Hematopoietic multipotent progenitor cell (in vitro differentiated cells): ENCODE results near the gene P3H2. TPM values are rescaled to one million over a fixed set of nuclear protein-coding genes. Genes with fewer than 3 reads are reported as not detected.
"Not testable (repeated sequence)": the region's sequence is repeated elsewhere in the genome, so short reads cannot be mapped to it uniquely, and the experiment has no call there.

ENCODE experiments used
- DNase-seq, 3 donors: peaks; one replicate each; pipeline ENCODE4 v3.0.0-alpha.2; 2011 to 2015; ENCODE audit warnings: low read depth in 2 of 3, low spot score in 2 of 3
- total RNA-seq: library from RNA; depleted of rRNA; stranded (reverse); fragments of >200 nt; gene quantifications from one replicate; pipeline ENCODE4 v1.2.3, GENCODE V29; 2012

The P3H2 gene
- total RNA-seq: under 0.01 TPM

- peak in 2 of 3 donors; percentile 81 to 88 for DNase-seq
Observed at GRCh38 chr3:190120269-190121060, at the start of gene P3H2. P3H2 (minus strand) TSS chr3:190120897; CDS start chr3:190120731, 166 bp downstream.

- DNase-seq: peak in 1 of 3 donors; percentile 23
Observed at GRCh38 chr3:190169877-190170276, 49.2 kb upstream of the P3H2 start.

- peak in 1 of 3 donors; percentile 2 for DNase-seq
Observed at GRCh38 chr3:190169243-190169642, 48.5 kb upstream of the P3H2 start.

GRCh38 chr3:190167936-190168680 is 47.4 kb upstream of the P3H2 start:
- no peak for DNase-seq

GRCh38 chr3:190166948-190167347 is 46.3 kb upstream of the P3H2 start:
- DNase-seq: no peak

- no peak for DNase-seq
Observed at GRCh38 chr3:190165253-190165652, 44.6 kb upstream of the P3H2 start.

- DNase-seq: not testable (repeated sequence)
Observed at GRCh38 chr3:190162013-190162412, 41.3 kb upstream of the P3H2 start.

- DNase-seq: no peak
Observed at GRCh38 chr3:190159902-190160435, 39.3 kb upstream of the P3H2 start.

- no peak for DNase-seq
Observed at GRCh38 chr3:190158261-190158660, 37.6 kb upstream of the P3H2 start.

- DNase-seq: no peak
Observed at GRCh38 chr3:190155752-190156151, 35.1 kb upstream of the P3H2 start.

GRCh38 chr3:190150681-190151080 is 30.0 kb upstream of the P3H2 start:
- DNase-seq: no peak

GRCh38 chr3:190149830-190150619 is 29.3 kb upstream of the P3H2 start:
- not testable (repeated sequence) for DNase-seq

- not testable (repeated sequence) for DNase-seq
Observed at GRCh38 chr3:190144793-190145192, 24.1 kb upstream of the P3H2 start.

- no peak for DNase-seq
Observed at GRCh38 chr3:190142041-190142440, 21.3 kb upstream of the P3H2 start.

- no peak for DNase-seq
Observed at GRCh38 chr3:190139365-190139764, 18.7 kb upstream of the P3H2 start.

- no peak for DNase-seq
Observed at GRCh38 chr3:190132371-190132770, 11.7 kb upstream of the P3H2 start.

- peak in 2 of 3 donors; percentile 3 to 9 for DNase-seq
Observed at GRCh38 chr3:190131329-190131728, 10.6 kb upstream of the P3H2 start.

- DNase-seq: no peak
Observed at GRCh38 chr3:190130696-190131095, 10.0 kb upstream of the P3H2 start.

- no peak for DNase-seq
Observed at GRCh38 chr3:190130037-190130436, 9.3 kb upstream of the P3H2 start.

GRCh38 chr3:190127797-190128196 is 7.1 kb upstream of the P3H2 start:
- no peak for DNase-seq

- no peak for DNase-seq
Observed at GRCh38 chr3:190127195-190127594, 6.5 kb upstream of the P3H2 start.
